Measurements from ENCODE around the gene COLGALT1. TPM values are rescaled to one million over a fixed set of nuclear protein-coding genes. Genes with fewer than 3 reads are reported as not detected.
A peak's percentile ranks its signal among the peaks of the same experiment; 100 is the strongest.

The COLGALT1 gene
- total RNA-seq, 1 experiment from 2014 or later: 80.1 TPM

GRCh38 chr19:17606590-17607185 lies 51.2 kb downstream of the COLGALT1 start:
- Histone ChIP-seq H3K9me3 (no peaks in the 10 kb centered on the region), H3K4me1 (no peaks in the 10 kb centered on the region), H3K27me3 (replicated peaks; ENCODE audit: control insufficient read depth, insufficient read depth, low read length) (no peaks in the 10 kb centered on the region), H3K36me3 (ENCODE audit: control insufficient read depth, insufficient read depth, low read length) (no peaks in the 10 kb centered on the region), H3K4me3 (ENCODE audit: low read depth, low read length) (peak overlapping the region; percentile 65)
- Mint-ChIP-seq H3K4me3 (ENCODE audit: unreplicated experiment) (peak overlapping the region; percentile 73), H3K9me3 (ENCODE audit: unreplicated experiment) (no peaks in the 10 kb centered on the region), H3K4me1 (ENCODE audit: low read depth, unreplicated experiment) (peaks cover 6% of the 10 kb centered on the region), H3K27ac (ENCODE audit: unreplicated experiment) (peak overlapping the region; percentile 81), H3K27me3 (ENCODE audit: insufficient read depth, unreplicated experiment) (no peaks in the 10 kb centered on the region), H3K36me3 (ENCODE audit: insufficient read depth, unreplicated experiment) (peaks cover 25% of the 10 kb centered on the region)
- POLR2A ChIA-PET: interaction anchor here (0.5 to 1.2 kb wide), 5 partner anchors 47 to 253 kb away, joined by 3 to 6 read pairs (median 3); partner anchors contain the start of genes MAP1S, PGLS and RPL18A
- BruUV-seq (replicated peaks): no TSS peak
- intact Hi-C loops (cut with micrococcal nuclease; ENCODE audit: unreplicated experiment): loop anchor here (2.0 to 10.0 kb wide), 3 partner anchors 49 to 148 kb away; partner anchors contain the start of genes COLGALT1 and FCHO1
- CTCF ChIA-PET: interaction anchor here (0.6 to 2.1 kb wide), 20 partner anchors 8 to 326 kb away, joined by 3 to 20 read pairs (median 4); partner anchors contain the start of genes CCDC124, PGLS, RPL18A and SLC27A1
- DNase-seq: peak in 1 of 2 experiments; percentile 48
- peak in 1 of 2 experiments; percentile 42 for TF ChIP-seq CTCF (IDR thresholded peaks at IDR 0.05; ENCODE audit: insufficient read depth in 1 of 2, low read depth in 1 of 2, low read length in 1 of 2, severe bottlenecking in 1 of 2, unreplicated experiment in 1 of 2)

GRCh38 chr19:17607936-17608335 lies 52.5 kb downstream of the COLGALT1 start:
- Histone ChIP-seq H3K36me3 (ENCODE audit: control insufficient read depth, insufficient read depth, low read length) (no peaks in the 10 kb centered on the region), H3K9me3 (no peaks in the 10 kb centered on the region), H3K4me3 (ENCODE audit: low read depth, low read length) (no peak overlapping the region), H3K27me3 (replicated peaks; ENCODE audit: control insufficient read depth, insufficient read depth, low read length) (no peaks in the 10 kb centered on the region), H3K4me1 (no peaks in the 10 kb centered on the region)
- no TSS peak for BruUV-seq (replicated peaks)
- Mint-ChIP-seq H3K4me1 (ENCODE audit: low read depth, unreplicated experiment) (peaks cover 6% of the 10 kb centered on the region), H3K27ac (ENCODE audit: unreplicated experiment) (no peak overlapping the region), H3K36me3 (ENCODE audit: insufficient read depth, unreplicated experiment) (peaks cover 25% of the 10 kb centered on the region), H3K27me3 (ENCODE audit: insufficient read depth, unreplicated experiment) (peaks cover 3% of the 10 kb centered on the region), H3K9me3 (ENCODE audit: unreplicated experiment) (no peaks in the 10 kb centered on the region), H3K4me3 (ENCODE audit: unreplicated experiment) (no peak overlapping the region)
- no peak for DNase-seq
- CTCF ChIA-PET: interaction anchor here (0.7 kb wide), 1 partner anchor 69 kb away, joined by 4 read pairs; no protein-coding TSS in a partner anchor
- TF ChIP-seq CTCF (IDR thresholded peaks at IDR 0.05; ENCODE audit: insufficient read depth in 1 of 2, low read depth in 1 of 2, low read length in 1 of 2, severe bottlenecking in 1 of 2, unreplicated experiment in 1 of 2): no peak
- intact Hi-C loops (cut with micrococcal nuclease; ENCODE audit: unreplicated experiment): loop anchor here (2.0 to 10.0 kb wide), 3 partner anchors 51 to 147 kb away; partner anchors contain the start of genes COLGALT1 and FCHO1
- POLR2A ChIA-PET: no interaction called here

GRCh38 chr19:17610384-17610783 lies 54.9 kb downstream of the COLGALT1 start:
- no peak for TF ChIP-seq CTCF (IDR thresholded peaks at IDR 0.05; ENCODE audit: insufficient read depth in 1 of 2, low read depth in 1 of 2, low read length in 1 of 2, severe bottlenecking in 1 of 2, unreplicated experiment in 1 of 2)
- Histone ChIP-seq H3K4me1 (no peaks in the 10 kb centered on the region), H3K9me3 (no peaks in the 10 kb centered on the region), H3K27me3 (replicated peaks; ENCODE audit: control insufficient read depth, insufficient read depth, low read length) (no peaks in the 10 kb centered on the region), H3K36me3 (ENCODE audit: control insufficient read depth, insufficient read depth, low read length) (no peaks in the 10 kb centered on the region), H3K4me3 (ENCODE audit: low read depth, low read length) (no peak overlapping the region)
- peaks cover 6% of the 10 kb centered on the region for H3K4me1 Mint-ChIP-seq (ENCODE audit: low read depth, unreplicated experiment)
- intact Hi-C loops (cut with micrococcal nuclease; ENCODE audit: unreplicated experiment): no loop called here
- no TSS peak for BruUV-seq (replicated peaks)
- no peak overlapping the region for H3K4me3 Mint-ChIP-seq (ENCODE audit: unreplicated experiment)
- POLR2A ChIA-PET: interaction anchor here (0.7 kb wide), 1 partner anchor 249 kb away, joined by 5 read pairs; no protein-coding TSS in a partner anchor
- DNase-seq: no peak
- peaks cover 3% of the 10 kb centered on the region for H3K27me3 Mint-ChIP-seq (ENCODE audit: insufficient read depth, unreplicated experiment)
- no peak overlapping the region for H3K27ac Mint-ChIP-seq (ENCODE audit: unreplicated experiment)
- no peaks in the 10 kb centered on the region for H3K9me3 Mint-ChIP-seq (ENCODE audit: unreplicated experiment)
- H3K36me3 Mint-ChIP-seq (ENCODE audit: insufficient read depth, unreplicated experiment): peaks cover 23% of the 10 kb centered on the region
- CTCF ChIA-PET: no interaction called here
